Measurements from ENCODE around the gene RNF208.

RNF208 gene

DNA sequence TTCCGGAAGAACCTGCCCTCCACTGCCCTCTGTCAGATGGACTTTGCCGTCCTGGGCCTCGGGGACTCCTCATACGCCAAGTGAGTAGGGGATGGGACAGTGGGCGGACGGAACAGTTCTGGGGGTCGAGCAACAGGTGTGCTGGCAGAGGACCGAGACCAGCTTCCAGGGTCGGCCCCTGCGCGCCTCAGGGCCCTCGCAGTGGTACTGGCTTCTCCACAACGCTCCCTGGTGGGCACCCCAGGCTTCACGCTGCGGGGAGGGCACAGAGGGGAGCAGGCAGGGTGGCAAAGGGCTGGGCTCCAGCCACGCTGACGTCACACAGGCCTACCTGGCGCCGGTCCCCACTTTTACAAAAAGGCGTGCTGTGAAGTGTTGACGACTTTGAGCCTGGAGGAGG is 9.5 kb downstream of the RNF208 start:
- no peaks in the 10 kb centered on the region for H3K36me3 ChIP-seq (ENCODE audit: low read length)

DNA sequence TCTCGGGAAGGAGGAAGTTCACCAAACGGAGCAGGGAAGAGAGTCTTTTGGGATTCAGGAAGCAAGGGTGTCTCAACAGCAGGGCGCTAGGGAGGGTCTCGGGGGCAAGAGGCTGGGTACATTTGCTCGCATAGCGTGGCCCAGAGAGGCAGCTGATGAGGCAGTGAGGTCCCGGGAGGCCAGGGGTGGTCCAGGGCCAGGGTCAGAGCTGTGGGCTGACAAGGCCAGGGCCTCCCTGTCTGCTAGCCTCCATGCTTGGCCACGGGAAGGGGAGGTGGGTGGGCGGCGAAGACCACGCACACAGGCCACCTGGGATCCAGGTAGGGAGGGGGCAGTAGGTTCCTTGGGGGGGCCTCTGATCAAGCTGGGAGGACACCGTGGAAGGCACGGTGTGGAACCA is 10.5 kb downstream of the RNF208 start:
- no peak overlapping the region for H3K9ac ChIP-seq (ENCODE audit: low read length)
- no peak overlapping the region for H2AFZ ChIP-seq (ENCODE audit: low read depth, low read length, severe bottlenecking)
- TF ChIP-seq EZH2phosphoT487 (conservative IDR thresholded peaks at IDR 0.05; ENCODE audit: low read length), result no peak
- no peak for TF ChIP-seq CTCF (IDR thresholded peaks at IDR 0.05; ENCODE audit: insufficient read depth, low read length, poor library complexity, severe bottlenecking)
- H3K9me2 ChIP-seq (replicated peaks; ENCODE audit: insufficient read depth, low read length), result no peaks in the 10 kb centered on the region
- H3K27me3 ChIP-seq (ENCODE audit: low read length), result no peaks in the 10 kb centered on the region
- H3K4me3 ChIP-seq (ENCODE audit: insufficient read depth, low read length, poor library complexity, severe bottlenecking), result no peak overlapping the region
- no peaks in the 10 kb centered on the region for H4K20me1 ChIP-seq (ENCODE audit: low read depth, low read length)
- H3F3A ChIP-seq (ENCODE audit: insufficient read depth), result no peaks in the 10 kb centered on the region
- peaks cover 6% of the 10 kb centered on the region for H3K79me2 ChIP-seq (ENCODE audit: insufficient read depth, low read length)
- no peak overlapping the region for H3K27ac ChIP-seq (ENCODE audit: low read depth, low read length)
- no peaks in the 10 kb centered on the region for H3K36me3 ChIP-seq (ENCODE audit: low read length)
- H3K4me2 ChIP-seq (ENCODE audit: low read depth, low read length, poor library complexity, severe bottlenecking), result no peak overlapping the region
- H3K9me3 ChIP-seq (ENCODE audit: insufficient read depth, low read length), result no peaks in the 10 kb centered on the region

More for the DNA sequence above, 9.5 kb downstream of the RNF208 start:
- Histone ChIP-seq H3K9me2 (replicated peaks; ENCODE audit: insufficient read depth, low read length) (no peaks in the 10 kb centered on the region), H2AFZ (ENCODE audit: low read depth, low read length, severe bottlenecking) (no peak overlapping the region), H3K27ac (ENCODE audit: low read depth, low read length) (no peak overlapping the region), H3K9me3 (ENCODE audit: insufficient read depth, low read length) (no peaks in the 10 kb centered on the region), H3K27me3 (ENCODE audit: low read length) (no peaks in the 10 kb centered on the region), H3K79me2 (ENCODE audit: insufficient read depth, low read length) (no peaks in the 10 kb centered on the region), H3F3A (ENCODE audit: insufficient read depth) (no peaks in the 10 kb centered on the region), H3K4me2 (ENCODE audit: low read depth, low read length, poor library complexity, severe bottlenecking) (no peak overlapping the region), H3K4me3 (ENCODE audit: insufficient read depth, low read length, poor library complexity, severe bottlenecking) (no peak overlapping the region), H4K20me1 (ENCODE audit: low read depth, low read length) (no peaks in the 10 kb centered on the region), H3K9ac (ENCODE audit: low read length) (no peak overlapping the region)
- TF ChIP-seq EZH2phosphoT487 (conservative IDR thresholded peaks at IDR 0.05; ENCODE audit: low read length) (no peak), CTCF (IDR thresholded peaks at IDR 0.05; ENCODE audit: insufficient read depth, low read length, poor library complexity, severe bottlenecking) (no peak)

DNA sequence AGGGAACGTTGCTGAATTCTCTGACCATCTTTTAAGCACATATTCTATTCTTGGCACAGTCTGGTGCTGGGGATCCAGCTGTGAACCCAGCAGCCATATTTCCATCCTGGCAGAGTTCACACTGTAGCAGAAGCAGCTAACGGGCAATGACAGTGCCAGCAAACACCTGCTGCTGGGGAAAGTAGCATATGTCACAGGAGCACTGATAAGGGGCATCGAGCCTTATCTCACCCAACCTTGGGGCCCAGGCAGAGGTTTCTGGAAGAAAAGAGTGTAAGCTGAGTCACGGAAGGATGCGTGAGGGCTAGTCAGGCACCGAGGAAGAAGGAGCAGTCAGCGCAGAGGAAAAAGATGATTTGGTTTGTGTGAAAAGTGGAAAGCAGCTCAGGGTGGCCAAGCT is 15.4 kb downstream of the RNF208 start:
- Histone ChIP-seq H3K4me3 (ENCODE audit: insufficient read depth, low read length, poor library complexity, severe bottlenecking) (peak overlapping the region; percentile 69), H3K9me3 (ENCODE audit: insufficient read depth, low read length) (no peaks in the 10 kb centered on the region), H2AFZ (ENCODE audit: low read depth, low read length, severe bottlenecking) (no peak overlapping the region), H3K79me2 (ENCODE audit: insufficient read depth, low read length) (peaks cover 31% of the 10 kb centered on the region), H3F3A (ENCODE audit: insufficient read depth) (peaks cover 9% of the 10 kb centered on the region), H3K36me3 (ENCODE audit: low read length) (no peaks in the 10 kb centered on the region), H3K4me2 (ENCODE audit: low read depth, low read length, poor library complexity, severe bottlenecking) (peak overlapping the region; percentile 78), H3K9ac (ENCODE audit: low read length) (peak overlapping the region; percentile 99), H4K20me1 (ENCODE audit: low read depth, low read length) (no peaks in the 10 kb centered on the region), H3K27ac (ENCODE audit: low read depth, low read length) (no peak overlapping the region), H3K9me2 (replicated peaks; ENCODE audit: insufficient read depth, low read length) (no peaks in the 10 kb centered on the region), H3K27me3 (ENCODE audit: low read length) (no peaks in the 10 kb centered on the region)
- TF ChIP-seq EZH2phosphoT487 (conservative IDR thresholded peaks at IDR 0.05; ENCODE audit: low read length) (no peak), CTCF (IDR thresholded peaks at IDR 0.05; ENCODE audit: insufficient read depth, low read length, poor library complexity, severe bottlenecking) (no peak)
